ENCODE results near the gene PKHD1. TPM values are rescaled to one million over a fixed set of nuclear protein-coding genes. Genes with fewer than 3 reads are reported as not detected.

PKHD1 gene
- total RNA-seq, 2 donors from 2014 or later, result not detected

GRCh38 chr6:51578994-51579393 lies 508.4 kb downstream of the PKHD1 start:
- Histone ChIP-seq H3K4me1 (no peaks in the 10 kb centered on the region), H3K27ac (no peak overlapping the region), H3K27me3 (no peaks in the 10 kb centered on the region), H3K9me3 (peaks cover 0 to 10% of the 10 kb centered on the region in 2 donors), H3K36me3 (no peaks in the 10 kb centered on the region), H3K4me3 (no peak overlapping the region)
- no peak for DNase-seq (ENCODE audit: low spot score)
- TF ChIP-seq, protein P1, sequence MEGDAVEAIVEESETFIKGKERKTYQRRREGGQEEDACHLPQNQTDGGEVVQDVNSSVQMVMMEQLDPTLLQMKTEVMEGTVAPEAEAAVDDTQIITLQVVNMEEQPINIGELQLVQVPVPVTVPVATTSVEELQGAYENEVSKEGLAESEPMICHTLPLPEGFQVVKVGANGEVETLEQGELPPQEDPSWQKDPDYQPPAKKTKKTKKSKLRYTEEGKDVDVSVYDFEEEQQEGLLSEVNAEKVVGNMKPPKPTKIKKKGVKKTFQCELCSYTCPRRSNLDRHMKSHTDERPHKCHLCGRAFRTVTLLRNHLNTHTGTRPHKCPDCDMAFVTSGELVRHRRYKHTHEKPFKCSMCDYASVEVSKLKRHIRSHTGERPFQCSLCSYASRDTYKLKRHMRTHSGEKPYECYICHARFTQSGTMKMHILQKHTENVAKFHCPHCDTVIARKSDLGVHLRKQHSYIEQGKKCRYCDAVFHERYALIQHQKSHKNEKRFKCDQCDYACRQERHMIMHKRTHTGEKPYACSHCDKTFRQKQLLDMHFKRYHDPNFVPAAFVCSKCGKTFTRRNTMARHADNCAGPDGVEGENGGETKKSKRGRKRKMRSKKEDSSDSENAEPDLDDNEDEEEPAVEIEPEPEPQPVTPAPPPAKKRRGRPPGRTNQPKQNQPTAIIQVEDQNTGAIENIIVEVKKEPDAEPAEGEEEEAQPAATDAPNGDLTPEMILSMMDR (IDR thresholded peaks at IDR 0.05), result no peak

GRCh38 chr6:51578362-51578761 lies 509.1 kb downstream of the PKHD1 start:
- Histone ChIP-seq H3K4me1 (no peaks in the 10 kb centered on the region), H3K9me3 (peaks cover 0 to 10% of the 10 kb centered on the region in 2 donors), H3K27ac (no peak overlapping the region), H3K36me3 (no peaks in the 10 kb centered on the region), H3K27me3 (no peaks in the 10 kb centered on the region), H3K4me3 (no peak overlapping the region)
- TF ChIP-seq, protein P1 (IDR thresholded peaks at IDR 0.05), result no peak
- no peak for DNase-seq (ENCODE audit: low spot score)

GRCh38 chr6:51574040-51574439 lies 513.4 kb downstream of the PKHD1 start:
- H3K9me3 ChIP-seq, result peaks cover 0 to 10% of the 10 kb centered on the region in 2 donors
- no peak overlapping the region for H3K27ac ChIP-seq
- DNase-seq (ENCODE audit: low spot score), result no peak
- H3K36me3 ChIP-seq, result no peaks in the 10 kb centered on the region
- no peaks in the 10 kb centered on the region for H3K27me3 ChIP-seq
- H3K4me3 ChIP-seq, result no peak overlapping the region
- TF ChIP-seq, protein P1 (IDR thresholded peaks at IDR 0.05), result no peak
- no peaks in the 10 kb centered on the region for H3K4me1 ChIP-seq

- TF ChIP-seq, protein P1 (IDR thresholded peaks at IDR 0.05), result no peak
- DNase-seq (ENCODE audit: low spot score), result no peak
- H3K4me3 ChIP-seq, result no peak overlapping the region
Measured at GRCh38 chr6:51571168-51571567, 516.2 kb downstream of the PKHD1 start.

DNA sequence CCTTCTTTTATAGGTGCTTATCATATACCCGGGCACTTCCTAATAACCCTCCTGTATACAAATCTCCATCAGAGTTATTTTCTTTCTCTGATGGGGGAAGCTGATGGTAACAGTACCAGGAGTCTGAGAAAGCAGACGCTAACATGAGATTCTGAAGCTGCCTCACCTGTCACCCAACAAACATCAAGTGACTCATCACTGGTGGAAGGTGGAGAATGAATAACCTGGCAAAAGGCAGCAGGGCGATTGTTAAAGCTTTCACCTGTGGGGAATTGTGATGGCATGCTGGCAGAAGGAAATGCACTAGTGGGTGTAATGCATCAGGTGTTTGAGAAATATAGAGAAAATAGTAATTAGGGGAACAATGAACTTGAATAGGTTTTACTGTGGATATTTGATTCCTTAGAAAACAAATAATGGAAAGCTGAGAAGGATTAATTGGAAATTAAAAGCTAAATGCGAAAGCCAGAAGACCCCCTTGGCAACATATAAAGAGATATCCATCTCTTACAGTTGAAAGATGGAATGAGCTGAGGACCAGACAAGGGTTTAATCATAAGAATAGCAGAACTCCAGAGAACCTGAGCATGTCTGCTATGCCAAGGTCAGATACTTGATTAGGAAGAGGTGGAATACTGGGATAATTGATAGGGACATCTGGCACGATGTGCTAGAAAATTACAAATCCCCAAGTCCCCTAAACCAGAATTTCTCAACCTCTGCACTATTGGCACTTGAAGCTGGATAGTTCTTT lies 517.1 kb downstream of the PKHD1 start:
- Histone ChIP-seq H3K4me3 (no peak overlapping the region), H3K27me3 (no peaks in the 10 kb centered on the region), H3K27ac (no peak overlapping the region), H3K36me3 (no peaks in the 10 kb centered on the region), H3K9me3 (no peaks in the 10 kb centered on the region), H3K4me1 (no peaks in the 10 kb centered on the region)
- no peak for DNase-seq (ENCODE audit: low spot score)
- TF ChIP-seq, protein P1 (IDR thresholded peaks at IDR 0.05), result no peak

More at GRCh38 chr6:51571168-51571567, 516.2 kb downstream of the PKHD1 start:
- Histone ChIP-seq H3K27me3 (no peaks in the 10 kb centered on the region), H3K9me3 (peaks cover 0 to 5% of the 10 kb centered on the region in 2 donors), H3K36me3 (no peaks in the 10 kb centered on the region), H3K4me1 (no peaks in the 10 kb centered on the region), H3K27ac (no peak overlapping the region)

DNA sequence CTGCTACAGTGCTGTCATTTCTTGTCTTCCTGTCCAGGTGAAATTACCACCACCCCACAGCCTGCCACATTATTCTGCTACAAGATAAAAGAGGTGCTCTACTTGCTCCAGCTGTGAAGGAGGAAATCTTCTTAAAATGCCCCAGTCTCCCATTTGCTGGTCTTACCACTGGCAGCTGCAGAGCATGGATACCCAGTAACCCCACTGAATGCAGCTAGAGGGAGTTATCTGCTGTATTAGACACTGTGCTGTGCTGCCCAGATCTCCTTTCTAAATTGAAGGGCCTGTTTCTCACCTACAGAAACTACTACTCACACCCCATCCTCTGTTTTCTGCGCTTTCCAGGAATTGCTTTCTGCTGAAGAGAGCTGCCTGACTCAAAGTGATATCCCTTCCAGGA lies 517.8 kb downstream of the PKHD1 start:
- no peaks in the 10 kb centered on the region for H3K27me3 ChIP-seq
- TF ChIP-seq, protein P1 (IDR thresholded peaks at IDR 0.05), result no peak

More for the DNA sequence above, 517.8 kb downstream of the PKHD1 start:
- no peaks in the 10 kb centered on the region for H3K9me3 ChIP-seq
- H3K4me3 ChIP-seq, result no peak overlapping the region
- DNase-seq (ENCODE audit: low spot score), result no peak
- no peaks in the 10 kb centered on the region for H3K36me3 ChIP-seq
- H3K4me1 ChIP-seq, result no peaks in the 10 kb centered on the region
- H3K27ac ChIP-seq, result no peak overlapping the region

All from right atrium auricular region (tissue), 2 donors.